Aortic smooth muscle cell (primary cell): ENCODE measurements around the gene DNAJC6. TPM values are rescaled to one million over a fixed set of nuclear protein-coding genes. Genes with fewer than 3 reads are reported as not detected.

Experiments used
- total RNA-seq: library from RNA; depleted of rRNA; stranded (reverse); fragments of >200 nt; gene quantifications from 2 replicates; pipeline ENCODE4 v1.2.3, GENCODE V29; 2014

The DNAJC6 gene
- total RNA-seq, result 1.3 and 2.5 TPM in 2 replicates

GRCh38 chr1:65309304-65310077, at the start of gene DNAJC6:
TSS of gene DNAJC6 (plus strand) at chr1:65309543. CDS start at chr1:65309746, 203 bp downstream.

GRCh38 chr1:65420590-65421350, 111.4 kb downstream of the DNAJC6 start, which contains the start of the genes LEPR and LEPROT:
TSS of gene LEPR (plus strand) at chr1:65420668. CDS start at chr1:65565566, 144,898 bp downstream.
TSS of gene LEPROT (plus strand) at chr1:65420668. CDS start at chr1:65420725, 57 bp downstream.

Other genes with a start within 250 kb of the DNAJC6 start
- gene AK4, start 161.3 kb upstream of the DNAJC6 start, total RNA-seq, result 9.8 and 12.8 TPM in 2 replicates
- gene LEPR, start 111.1 kb downstream of the DNAJC6 start, total RNA-seq, result 18.0 and 19.6 TPM in 2 replicates
- gene LEPROT, start 111.1 kb downstream of the DNAJC6 start, total RNA-seq, result 46.4 and 47.8 TPM in 2 replicates